A549 (cell line): ENCODE data around the gene TGFBI. TPM values are rescaled to one million over a fixed set of nuclear protein-coding genes. Genes with fewer than 3 reads are reported as not detected.
A peak's percentile ranks its signal among the peaks of the same experiment; 100 is the strongest.

Source experiments
- ATAC-seq, 2 experiments: fragments of 200-7000 bp in 1 of 2; fragments of >200 bp in 1 of 2; cut with Nextera tagmentation in 1 of 2; cut with Tn5 transposase in 1 of 2; 3 replicates each; pipeline versions ENCODE4 v1.8.0 to v1.9.1; 2018 to 2020; ENCODE audit warnings: mild to moderate bottlenecking in 1 of 2, moderate library complexity in 1 of 2
- CTCF ChIA-PET: fragments of 300-600 bp; sonication (Branson Sonifier 250); formaldehyde crosslinking; extraction: SDS; loops from one replicate; lab custom pipeline; 2021; ENCODE audit warnings: antibody characterized with exemption, inconsistent platforms; lab: Yijun Ruan, JAX
- POLR2A ChIA-PET: fragments of 350-600 bp; formaldehyde crosslinking; extraction: SDS; loops from one replicate; lab custom pipeline; 2021; ENCODE audit warnings: antibody characterized with exemption, inconsistent platforms; lab: Yijun Ruan, JAX
- DNase-seq, 2 experiments: peaks; one replicate each; pipeline versions ENCODE4 v3.0.0 to v3.0.0-alpha.2; 2011 to 2016; ENCODE audit warnings: low read depth in 1 of 2, low spot score in 1 of 2
- FAIRE-seq: peaks from 2 replicates; lab custom pipeline; 2011; peaks lifted over from hg19 to GRCh38; lab: Jason Lieb, UNC
- H3K27ac ChIP-seq, 2 experiments: fragments of >200 bp; sonication (Bioruptor Twin); formaldehyde crosslinking; 3 replicates each; pipeline ENCODE4 v1.5.1; 2016 to 2017
- H3K4me1 ChIP-seq: fragments of >200 bp; sonication (Bioruptor Twin); formaldehyde crosslinking; 3 replicates; pipeline ENCODE4 v1.6.1; 2016
- H3K4me2 ChIP-seq: fragments of >200 bp; sonication (Bioruptor Twin); formaldehyde crosslinking; 3 replicates; pipeline ENCODE4 v1.6.1; 2016
- H3K4me3 ChIP-seq: fragments of >200 bp; sonication (Bioruptor Twin); formaldehyde crosslinking; 3 replicates; pipeline ENCODE4 v1.5.1; 2016
- H3K9me3 ChIP-seq: fragments of >200 bp; sonication (Bioruptor Twin); formaldehyde crosslinking; 3 replicates; pipeline ENCODE4 v1.6.1; 2016
- ATOH8 ChIP-seq: fragments of 250-450 bp; sonication (Bioruptor Pico); IDR thresholded peaks from 2 replicates; pipeline ENCODE4 v1.5.0; 2020; ENCODE audit warnings: low read depth, mild to moderate bottlenecking, moderate library complexity
- BHLHE40 ChIP-seq: IDR thresholded peaks from 2 replicates; pipeline ENCODE4 v1.6.1; 2012; ENCODE audit warnings: low read depth, low read length, inconsistent platforms
- CBX2 ChIP-seq: fragments of 200-600 bp; sonication (generic); IDR thresholded peaks from 2 replicates; pipeline ENCODE4 v1.6.1; 2016; ENCODE audit warnings: low read depth, mild to moderate bottlenecking, borderline replicate concordance
- CTCF ChIP-seq: fragments of >200 bp; sonication (Bioruptor Twin); formaldehyde crosslinking; IDR thresholded peaks from 3 replicates; pipeline ENCODE4 v1.5.1; 2016
- EHF ChIP-seq: fragments of 250-450 bp; sonication (Bioruptor Pico); IDR thresholded peaks from 2 replicates; pipeline ENCODE4 v1.5.0; 2020; ENCODE audit warnings: mild to moderate bottlenecking
- EP300 ChIP-seq, 2 experiments: fragments of >200 bp; sonication (Bioruptor Twin); formaldehyde crosslinking; IDR thresholded peaks; 2 replicates in 1 of 2; 3 replicates in 1 of 2; pipeline ENCODE4 v1.6.1; 2016 to 2017
- FOSL2 ChIP-seq, 2 experiments: fragments of 450-650 bp in 1 of 2; fragments of >200 bp in 1 of 2; sonication (Bioruptor Twin) in 1 of 2; formaldehyde crosslinking; IDR thresholded peaks; 2 replicates each; pipeline versions ENCODE4 v1.5.0 to v1.6.1; 2016 to 2020; ENCODE audit warnings: mild to moderate bottlenecking in 1 of 2, moderate library complexity in 1 of 2
- FOXS1 ChIP-seq: fragments of 250-450 bp; sonication (Bioruptor Pico); IDR thresholded peaks from 2 replicates; pipeline ENCODE4 v1.5.0; 2020; ENCODE audit warnings: mild to moderate bottlenecking, moderate library complexity
- GATA3 ChIP-seq: IDR thresholded peaks from 2 replicates; pipeline ENCODE4 v1.6.1; 2012; ENCODE audit warnings: borderline replicate concordance
- JUN ChIP-seq, 2 experiments: fragments of >200 bp; sonication (Bioruptor Twin); formaldehyde crosslinking; IDR thresholded peaks; 2 replicates in 1 of 2; 3 replicates in 1 of 2; pipeline ENCODE4 v1.6.1; 2016 to 2017
- MYC ChIP-seq: IDR thresholded peaks from 2 replicates; pipeline ENCODE4 v1.6.1; 2012; ENCODE audit warnings: mild to moderate bottlenecking, inconsistent platforms, low read length, improper control_type of control experiment, borderline replicate concordance
- PHF8 ChIP-seq: fragments of 200-600 bp; sonication (generic); IDR thresholded peaks from 2 replicates; pipeline ENCODE4 v1.6.1; 2016; ENCODE audit warnings: low read depth, mild to moderate bottlenecking, antibody characterized with exemption, moderate library complexity, borderline replicate concordance
- POLR2A ChIP-seq: IDR thresholded peaks from 2 replicates; pipeline ENCODE4 v1.6.1; 2012; ENCODE audit warnings: mild to moderate bottlenecking, low read length
- POLR2AphosphoS2 ChIP-seq: conservative IDR thresholded peaks from 2 replicates; pipeline ENCODE4 v1.6.1; 2012; ENCODE audit warnings: low read length, improper control_type of control experiment, inconsistent platforms
- RAD21 ChIP-seq, 2 experiments: fragments of >200 bp in 1 of 2; sonication (Bioruptor Twin) in 1 of 2; formaldehyde crosslinking in 1 of 2; IDR thresholded peaks in 1 of 2; conservative IDR thresholded peaks in 1 of 2; 2 replicates in 1 of 2; 3 replicates in 1 of 2; pipeline ENCODE4 v1.6.1; 2012 to 2018; ENCODE audit warnings: inconsistent platforms in 1 of 2
- ZSCAN20 ChIP-seq: fragments of 250-450 bp; sonication (Bioruptor Pico); IDR thresholded peaks from 2 replicates; pipeline ENCODE4 v1.8.0; 2022; ENCODE audit warnings: mild to moderate bottlenecking, moderate library complexity
- WGBS: methylation state at CpG from one replicate; pipeline ENCODE4 v1.1.6; 2017; ENCODE audit errors: missing lambda C conversion rate; 5-methylcytosine and 5-hydroxymethylcytosine counted together
- polyA plus RNA-seq, 4 experiments: library from polyadenylated mRNA; depleted of rRNA in 3 of 4; stranded (reverse); fragments of >200 nt; fragmentation: RNase III in 1 of 4; extraction: RNeasy Plus Mini Kit Qiagen cat#74134 plus additional on column Dnase treatment in 1 of 4; gene quantifications; 2 replicates in 3 of 4; 3 replicates in 1 of 4; pipeline ENCODE4 v1.2.3, GENCODE V29; 2011 to 2017
- TF ChIP-seq, protein P1 (sequence below): fragments of >200 bp; sonication (Bioruptor Twin); formaldehyde crosslinking; IDR thresholded peaks from 3 replicates; pipeline ENCODE4 v1.6.1; 2016
- TF ChIP-seq, protein P2 (sequence below): fragments of 200-600 bp; sonication (generic); IDR thresholded peaks from 2 replicates; pipeline ENCODE4 v1.6.1; 2016; ENCODE audit warnings: antibody characterized with exemption, mild to moderate bottlenecking, moderate library complexity

Gene TGFBI
- polyA plus RNA-seq, 2 of the 4 experiments (the other 2 are of a cell fraction) = 1,135 to 1,859 TPM

DNA sequence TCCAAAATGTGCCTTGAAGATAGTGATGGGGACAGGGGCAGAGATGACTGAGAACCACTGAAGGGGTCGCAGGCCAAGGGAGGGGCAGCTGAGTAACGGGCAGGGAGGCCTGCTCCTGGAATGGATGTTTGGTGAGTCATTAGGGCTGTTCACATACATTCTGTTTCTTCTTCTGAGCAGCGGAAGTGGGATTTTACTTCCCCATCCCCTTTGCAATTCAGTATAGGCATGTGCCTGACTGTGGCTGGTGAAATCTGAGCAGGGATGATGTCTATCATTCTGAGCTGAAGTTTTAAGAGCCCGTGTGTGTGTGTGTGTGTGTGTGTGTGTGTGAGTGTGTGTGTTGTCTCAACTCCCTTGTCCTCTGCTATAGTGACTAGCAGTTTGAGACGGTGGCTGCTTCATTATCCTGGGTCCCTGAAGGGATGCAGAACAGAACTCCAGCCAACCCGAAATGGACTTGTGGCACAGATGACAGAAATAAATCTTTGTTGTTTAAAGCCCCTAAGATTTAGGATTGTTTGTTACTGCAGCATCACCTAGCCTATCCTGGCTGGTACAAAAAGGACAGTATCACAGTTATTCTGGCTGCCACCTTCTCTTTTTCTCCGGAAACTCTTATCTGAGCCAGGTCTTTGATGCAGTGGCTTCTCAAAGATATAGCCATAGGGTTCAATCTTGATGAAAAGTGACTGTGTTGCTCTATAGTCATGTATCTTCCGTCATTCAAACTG lies 29.2 kb upstream of the TGFBI start:
- Histone ChIP-seq H3K4me3 (no peak overlapping the region), H3K4me2 (peak overlapping the region; percentile 16), H3K27ac (peak overlapping the region; percentile 53 to 85), H3K9me3 (no peaks in the 10 kb centered on the region), H3K4me1 (peaks cover 39% of the 10 kb centered on the region)
- FAIRE-seq (no peak), DNase-seq (peak in 1 of 2 experiments; percentile 55), ATAC-seq (peak; percentile 33 to 65; a peak in 3 of 6 replicates)
- CTCF ChIA-PET = interaction anchor here (1.1 to 2.8 kb wide), 2 partner anchors 12 to 22 kb away, joined by 3 to 11 read pairs; no protein-coding TSS in a partner anchor
- WGBS = 63% methylated on average over 8 of the region's 8 CpGs
- TF ChIP-seq ATOH8 (no peak), ZSCAN20 (no peak), FOSL2 (IDR thresholded peaks at IDR 0.05) (no peak), FOSL2 (CRISPR knock-in tag; IDR thresholded peaks at IDR 0.05) (peak; percentile 33; the same call in 1 of the 2 replicates)
- POLR2A ChIA-PET = no interaction called here

GRCh38 chr5:136000147-136000546 lies 28.6 kb upstream of the TGFBI start:
- no peak for DNase-seq
- no peak for TF ChIP-seq MYC
- TF ChIP-seq FOXS1 (CRISPR knock-in tag) = no peak
- TF ChIP-seq, protein P1, sequence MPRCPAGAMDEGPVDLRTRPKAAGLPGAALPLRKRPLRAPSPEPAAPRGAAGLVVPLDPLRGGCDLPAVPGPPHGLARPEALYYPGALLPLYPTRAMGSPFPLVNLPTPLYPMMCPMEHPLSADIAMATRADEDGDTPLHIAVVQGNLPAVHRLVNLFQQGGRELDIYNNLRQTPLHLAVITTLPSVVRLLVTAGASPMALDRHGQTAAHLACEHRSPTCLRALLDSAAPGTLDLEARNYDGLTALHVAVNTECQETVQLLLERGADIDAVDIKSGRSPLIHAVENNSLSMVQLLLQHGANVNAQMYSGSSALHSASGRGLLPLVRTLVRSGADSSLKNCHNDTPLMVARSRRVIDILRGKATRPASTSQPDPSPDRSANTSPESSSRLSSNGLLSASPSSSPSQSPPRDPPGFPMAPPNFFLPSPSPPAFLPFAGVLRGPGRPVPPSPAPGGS = no peak
- TF ChIP-seq EP300 (IDR thresholded peaks at IDR 0.05) = no peak
- TF ChIP-seq POLR2AphosphoS2 = no peak
- CTCF ChIA-PET = interaction anchor here (2.8 kb wide), 1 partner anchor 23 kb away, joined by 11 read pairs; no protein-coding TSS in a partner anchor
- POLR2A ChIA-PET = no interaction called here
- ATAC-seq = no peak
- Histone ChIP-seq H3K4me1 (peaks cover 39% of the 10 kb centered on the region), H3K9me3 (no peaks in the 10 kb centered on the region), H3K4me2 (no peak overlapping the region), H3K27ac (peak overlapping the region; percentile 53 to 85), H3K4me3 (no peak overlapping the region)
- FAIRE-seq = no peak
- WGBS = 97% methylated on average over 2 of the region's 2 CpGs

- FAIRE-seq (no peak), ATAC-seq (no peak), DNase-seq (no peak)
- no peak overlapping the region for H3K4me2 ChIP-seq
- H3K4me3 ChIP-seq = no peak overlapping the region
- no peaks in the 10 kb centered on the region for H3K9me3 ChIP-seq
- ChIA-PET CTCF (interaction anchor here (2.8 kb wide), 1 partner anchor 23 kb away, joined by 11 read pairs; no protein-coding TSS in a partner anchor), POLR2A (no interaction called here)
- H3K27ac ChIP-seq = peak overlapping the region; percentile 23 to 85; a peak in 5 of 6 replicates
- peaks cover 46% of the 10 kb centered on the region for H3K4me1 ChIP-seq
- TF ChIP-seq PHF8 (no peak), EHF (CRISPR knock-in tag) (no peak), JUN (IDR thresholded peaks at IDR 0.05) (no peak), GATA3 (no peak), MYC (no peak), CTCF (no peak), RAD21 (conservative IDR thresholded peaks at IDR 0.05 in 1 of 2, IDR thresholded peaks at IDR 0.05 in 1 of 2) (no peak), POLR2A (no peak), BHLHE40 (no peak), ATOH8 (no peak), CBX2 (no peak)
- TF ChIP-seq, protein P2, sequence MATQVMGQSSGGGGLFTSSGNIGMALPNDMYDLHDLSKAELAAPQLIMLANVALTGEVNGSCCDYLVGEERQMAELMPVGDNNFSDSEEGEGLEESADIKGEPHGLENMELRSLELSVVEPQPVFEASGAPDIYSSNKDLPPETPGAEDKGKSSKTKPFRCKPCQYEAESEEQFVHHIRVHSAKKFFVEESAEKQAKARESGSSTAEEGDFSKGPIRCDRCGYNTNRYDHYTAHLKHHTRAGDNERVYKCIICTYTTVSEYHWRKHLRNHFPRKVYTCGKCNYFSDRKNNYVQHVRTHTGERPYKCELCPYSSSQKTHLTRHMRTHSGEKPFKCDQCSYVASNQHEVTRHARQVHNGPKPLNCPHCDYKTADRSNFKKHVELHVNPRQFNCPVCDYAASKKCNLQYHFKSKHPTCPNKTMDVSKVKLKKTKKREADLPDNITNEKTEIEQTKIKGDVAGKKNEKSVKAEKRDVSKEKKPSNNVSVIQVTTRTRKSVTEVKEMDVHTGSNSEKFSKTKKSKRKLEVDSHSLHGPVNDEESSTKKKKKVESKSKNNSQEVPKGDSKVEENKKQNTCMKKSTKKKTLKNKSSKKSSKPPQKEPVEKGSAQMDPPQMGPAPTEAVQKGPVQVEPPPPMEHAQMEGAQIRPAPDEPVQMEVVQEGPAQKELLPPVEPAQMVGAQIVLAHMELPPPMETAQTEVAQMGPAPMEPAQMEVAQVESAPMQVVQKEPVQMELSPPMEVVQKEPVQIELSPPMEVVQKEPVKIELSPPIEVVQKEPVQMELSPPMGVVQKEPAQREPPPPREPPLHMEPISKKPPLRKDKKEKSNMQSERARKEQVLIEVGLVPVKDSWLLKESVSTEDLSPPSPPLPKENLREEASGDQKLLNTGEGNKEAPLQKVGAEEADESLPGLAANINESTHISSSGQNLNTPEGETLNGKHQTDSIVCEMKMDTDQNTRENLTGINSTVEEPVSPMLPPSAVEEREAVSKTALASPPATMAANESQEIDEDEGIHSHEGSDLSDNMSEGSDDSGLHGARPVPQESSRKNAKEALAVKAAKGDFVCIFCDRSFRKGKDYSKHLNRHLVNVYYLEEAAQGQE = no peak
- WGBS = 89% methylated on average over 3 of the region's 3 CpGs
These were observed 27.9 kb upstream of the TGFBI start for GRCh38 chr5:136000932-136001331.
